Kidney (tissue), 14 donors: ENCODE data around the gene ELOVL2. TPM values are rescaled to one million over a fixed set of nuclear protein-coding genes. Genes with fewer than 3 reads are reported as not detected.

Experiments
- DNase-seq, 5 donors: peaks; one replicate each; pipeline ENCODE4 v3.0.0-alpha.2; 2013 to 2020
- FAIRE-seq: peaks from 2 replicates; lab custom pipeline; 2012; peaks lifted over from hg19 to GRCh38; lab: Jason Lieb, UNC
- H3K27ac ChIP-seq, 2 donors: one replicate each; pipeline ENCODE4 v1.7.0; 2013; ENCODE audit warnings: low read depth in 2 of 2, low read length in 2 of 2, inconsistent platforms in 1 of 2
- H3K27me3 ChIP-seq: one replicate; pipeline ENCODE4 v1.7.1; 2013; ENCODE audit warnings: low read length, inconsistent platforms; ENCODE audit not compliant: control insufficient read depth, insufficient read depth
- H3K36me3 ChIP-seq, 3 donors: one replicate each; pipeline versions ENCODE4 v1.7.0 to v1.7.1; 2013; ENCODE audit warnings: low read length in 3 of 3, control low read depth in 1 of 3, inconsistent platforms in 1 of 3; ENCODE audit not compliant: insufficient read depth in 3 of 3, control insufficient read depth in 2 of 3
- H3K4me1 ChIP-seq, 3 donors: one replicate each; pipeline versions ENCODE4 v1.7.0 to v1.7.1; 2013; ENCODE audit warnings: low read length in 3 of 3, inconsistent platforms in 1 of 3, low read depth in 1 of 3; ENCODE audit not compliant: control insufficient read depth in 2 of 3, insufficient read depth in 2 of 3
- H3K4me3 ChIP-seq, 3 donors: one replicate each; pipeline versions ENCODE4 v1.7.0 to v1.8.1; 2013; ENCODE audit warnings: low read length in 3 of 3, control low read depth in 1 of 3, inconsistent platforms in 1 of 3
- H3K9ac ChIP-seq, 3 donors: one replicate each; pipeline versions ENCODE4 v1.7.0 to v1.7.1; 2013; ENCODE audit warnings: low read length in 3 of 3, control low read depth in 1 of 3, inconsistent platforms in 1 of 3
- H3K9me3 ChIP-seq, 3 donors: one replicate each; pipeline versions ENCODE4 v1.7.0 to v1.7.1; 2013; ENCODE audit warnings: low read length in 3 of 3, control low read depth in 1 of 3, inconsistent platforms in 1 of 3; ENCODE audit not compliant: control insufficient read depth in 2 of 3, insufficient read depth in 1 of 3
- intact Hi-C: fragments of 100-400 bp; cut with DNase I; formaldehyde crosslinking; loops from one replicate; pipeline ENCODE4 v1.11.1; 2022
- polyA plus RNA-seq: library from polyadenylated mRNA; stranded (reverse); fragments of 350-450 nt; fragmentation: Illumina TruSeq; extraction: RNeasy Lipid Tissue Mini Kit (QIAGEN cat#74804); gene quantifications from one replicate; pipeline ENCODE4 v1.2.3, GENCODE V29; 2014; ENCODE audit warnings: low read depth, low replicate concordance; ENCODE audit not compliant: insufficient read depth
- total RNA-seq: library from RNA; stranded (reverse); fragmentation: NEBNext Ultra II Directional; extraction: Animal tissue kit (Norgen Biotek cat#: 25700); gene quantifications from one replicate; pipeline ENCODE4 v1.2.1, GENCODE V29; 2021
- TF ChIP-seq, protein P1 (sequence below): IDR thresholded peaks from 3 replicates; pipeline ENCODE4 v1.5.1; 2012; ENCODE audit warnings: mild to moderate bottlenecking, moderate library complexity, borderline replicate concordance; ENCODE audit not compliant: insufficient read depth; ENCODE audit errors: extremely low read depth
- donor health status: control.
- donor health status: control.
- donor health status: control.
- donor health status: control.
- donor health status: control.
- donor health status: DM: yes; HTN: yes; CAD: no.
- donor health status: Normal renal cell carcinoma (clear cell type).

ELOVL2 gene
- total and polyA plus RNA-seq, 2 donors from 2014 or later: 0.79 TPM; not detected in 1

DNA sequence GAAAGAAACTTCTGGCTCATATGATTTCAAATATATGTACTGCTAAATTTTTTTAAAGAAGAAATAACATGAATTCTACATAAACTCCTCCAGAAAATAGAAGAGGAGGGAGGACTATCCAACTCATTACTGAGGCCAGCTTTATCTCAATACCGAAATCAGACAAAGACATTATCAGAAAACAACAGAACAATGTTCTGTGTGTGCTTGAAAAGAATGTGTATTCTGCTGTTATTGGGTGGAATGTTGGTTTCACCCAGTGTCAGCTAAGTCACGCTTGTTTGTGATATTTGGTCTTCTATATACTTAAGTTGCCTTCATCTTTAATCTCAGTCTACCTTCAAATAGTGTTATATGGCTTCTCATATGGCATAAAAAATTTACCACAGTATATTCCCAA, 18.6 kb upstream of the ELOVL2 start:
- Histone ChIP-seq H3K27me3 (no peaks in the 10 kb centered on the region), H3K4me1 (no peaks in the 10 kb centered on the region), H3K9me3 (no peaks in the 10 kb centered on the region), H3K9ac (no peak overlapping the region), H3K4me3 (no peak overlapping the region), H3K27ac (no peak overlapping the region), H3K36me3 (no peaks in the 10 kb centered on the region)
- TF ChIP-seq, protein P1, sequence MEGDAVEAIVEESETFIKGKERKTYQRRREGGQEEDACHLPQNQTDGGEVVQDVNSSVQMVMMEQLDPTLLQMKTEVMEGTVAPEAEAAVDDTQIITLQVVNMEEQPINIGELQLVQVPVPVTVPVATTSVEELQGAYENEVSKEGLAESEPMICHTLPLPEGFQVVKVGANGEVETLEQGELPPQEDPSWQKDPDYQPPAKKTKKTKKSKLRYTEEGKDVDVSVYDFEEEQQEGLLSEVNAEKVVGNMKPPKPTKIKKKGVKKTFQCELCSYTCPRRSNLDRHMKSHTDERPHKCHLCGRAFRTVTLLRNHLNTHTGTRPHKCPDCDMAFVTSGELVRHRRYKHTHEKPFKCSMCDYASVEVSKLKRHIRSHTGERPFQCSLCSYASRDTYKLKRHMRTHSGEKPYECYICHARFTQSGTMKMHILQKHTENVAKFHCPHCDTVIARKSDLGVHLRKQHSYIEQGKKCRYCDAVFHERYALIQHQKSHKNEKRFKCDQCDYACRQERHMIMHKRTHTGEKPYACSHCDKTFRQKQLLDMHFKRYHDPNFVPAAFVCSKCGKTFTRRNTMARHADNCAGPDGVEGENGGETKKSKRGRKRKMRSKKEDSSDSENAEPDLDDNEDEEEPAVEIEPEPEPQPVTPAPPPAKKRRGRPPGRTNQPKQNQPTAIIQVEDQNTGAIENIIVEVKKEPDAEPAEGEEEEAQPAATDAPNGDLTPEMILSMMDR: no peak
- FAIRE-seq (no peak), DNase-seq (no peak)
- intact Hi-C loops: loop anchor here (10.0 kb wide), 1 partner anchor 108 kb away; no protein-coding TSS in a partner anchor

DNA sequence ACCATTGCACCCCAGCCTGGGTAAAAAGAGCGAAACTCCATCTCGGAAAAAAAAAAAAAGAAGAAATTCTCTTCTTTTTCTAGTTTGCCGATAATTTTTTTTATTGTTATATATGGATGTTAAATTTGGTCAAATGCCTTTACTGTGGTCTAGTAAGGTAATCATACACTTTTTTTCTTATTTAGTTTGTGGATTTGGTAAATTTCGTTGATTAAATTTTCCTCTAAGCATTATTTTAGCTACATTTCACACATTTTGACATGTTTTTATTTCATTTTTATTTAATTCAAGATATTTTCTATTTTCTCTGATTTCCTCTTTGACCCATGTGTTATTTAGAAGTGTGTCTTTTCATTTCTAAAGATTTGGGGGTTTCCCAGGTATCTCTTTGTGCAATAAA, 18.0 kb upstream of the ELOVL2 start:
- intact Hi-C loops: loop anchor here (10.0 kb wide), 1 partner anchor 107 kb away; no protein-coding TSS in a partner anchor
- no peaks in the 10 kb centered on the region for H3K9me3 ChIP-seq

DNA sequence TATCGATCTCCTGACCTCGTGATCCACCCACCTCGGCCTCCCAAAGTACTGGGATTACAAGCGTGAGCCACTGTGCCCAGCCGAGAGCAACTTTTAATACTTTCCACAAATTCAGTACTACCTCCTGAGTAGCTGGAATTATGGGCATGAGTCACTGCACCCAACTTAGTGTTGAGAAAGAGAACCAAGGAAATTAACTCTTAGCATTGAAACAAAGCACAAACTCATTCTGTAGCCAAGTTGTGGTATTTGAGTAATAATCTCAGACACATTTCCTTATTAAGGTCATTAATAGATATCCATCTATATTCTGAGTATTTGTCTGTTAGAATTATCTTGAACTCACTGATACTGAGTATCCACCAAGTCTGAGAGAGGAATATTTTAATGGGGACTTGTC, 14.3 kb upstream of the ELOVL2 start:
- Histone ChIP-seq H3K27me3 (no peaks in the 10 kb centered on the region), H3K4me1 (no peaks in the 10 kb centered on the region), H3K27ac (no peak overlapping the region), H3K9me3 (no peaks in the 10 kb centered on the region), H3K4me3 (no peak overlapping the region), H3K9ac (no peak overlapping the region), H3K36me3 (no peaks in the 10 kb centered on the region)
- no peak for DNase-seq
- TF ChIP-seq, protein P1: no peak
- no peak for FAIRE-seq
- intact Hi-C loops: no loop called here

More for the DNA sequence above, 18.0 kb upstream of the ELOVL2 start:
- Histone ChIP-seq H3K4me3 (no peak overlapping the region), H3K9ac (no peak overlapping the region), H3K36me3 (no peaks in the 10 kb centered on the region), H3K27me3 (no peaks in the 10 kb centered on the region), H3K4me1 (no peaks in the 10 kb centered on the region), H3K27ac (no peak overlapping the region)
- no peak for FAIRE-seq
- no peak for DNase-seq
- TF ChIP-seq, protein P1: no peak

DNA sequence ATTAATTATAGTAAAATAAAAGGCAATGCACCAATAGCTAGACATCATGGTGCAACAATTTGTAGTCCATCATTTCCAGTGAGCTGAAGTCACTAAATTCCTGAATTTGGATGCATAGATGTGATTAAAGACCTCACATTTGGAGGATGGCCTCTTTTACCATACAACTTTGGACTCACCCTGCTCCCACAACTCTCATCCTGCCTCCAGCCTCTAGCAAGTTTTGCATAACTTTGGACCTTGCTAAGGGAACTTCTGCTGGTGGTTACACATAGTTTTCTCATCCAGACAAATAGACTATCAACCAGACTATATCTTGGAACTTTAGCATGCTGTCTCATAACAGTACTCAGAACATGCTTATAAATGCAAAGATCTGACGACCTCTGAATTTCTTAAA, 12.8 kb upstream of the ELOVL2 start:
- intact Hi-C loops: no loop called here
- Histone ChIP-seq H3K9me3 (no peaks in the 10 kb centered on the region), H3K4me1 (no peaks in the 10 kb centered on the region), H3K27me3 (no peaks in the 10 kb centered on the region), H3K36me3 (no peaks in the 10 kb centered on the region), H3K27ac (no peak overlapping the region), H3K4me3 (no peak overlapping the region), H3K9ac (no peak overlapping the region)
- FAIRE-seq (no peak), DNase-seq (no peak)
- TF ChIP-seq, protein P1: no peak
